Subcutaneous adipose tissue (tissue), 4 donors: ENCODE data around the gene ARHGAP12. TPM values are rescaled to one million over a fixed set of nuclear protein-coding genes. Genes with fewer than 3 reads are reported as not detected.

Experiments used
- total RNA-seq, 4 donors: library from RNA; depleted of rRNA; stranded (reverse); fragments of >200 nt; gene quantifications; one replicate each; pipeline ENCODE4 v1.1.0, GENCODE V29; 2016
- TF ChIP-seq, protein P1 (sequence below): fragments of 450-650 bp; IDR thresholded peaks from one replicate; pipeline ENCODE4 v1.5.1; 2016; ENCODE audit warnings: low read depth, mild to moderate bottlenecking, control low read depth, antibody characterized with exemption, moderate library complexity

Gene ARHGAP12
- total RNA-seq, 4 donors from 2014 or later, result 32.4 to 52.9 (median 45.1) TPM

DNA sequence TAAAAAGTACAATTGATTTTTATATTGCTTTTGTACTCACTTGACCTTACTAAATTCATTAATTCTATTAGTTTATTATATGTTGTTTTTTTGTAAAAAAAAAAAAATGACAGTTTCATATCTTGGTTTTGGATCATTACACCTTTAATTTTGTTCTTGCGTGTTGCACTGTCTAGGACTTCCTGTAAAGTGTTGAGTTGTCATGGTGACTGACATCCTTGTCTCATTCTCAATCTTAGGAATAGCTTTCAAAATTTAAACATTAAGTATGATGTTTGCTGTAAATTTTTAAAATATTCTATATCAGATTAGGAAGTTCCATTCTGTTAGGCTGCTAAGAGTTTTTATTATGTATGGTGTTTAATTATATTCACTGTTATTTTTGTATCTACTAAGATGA lies 139.1 kb downstream of the ARHGAP12 start:
- TF ChIP-seq, protein P1, sequence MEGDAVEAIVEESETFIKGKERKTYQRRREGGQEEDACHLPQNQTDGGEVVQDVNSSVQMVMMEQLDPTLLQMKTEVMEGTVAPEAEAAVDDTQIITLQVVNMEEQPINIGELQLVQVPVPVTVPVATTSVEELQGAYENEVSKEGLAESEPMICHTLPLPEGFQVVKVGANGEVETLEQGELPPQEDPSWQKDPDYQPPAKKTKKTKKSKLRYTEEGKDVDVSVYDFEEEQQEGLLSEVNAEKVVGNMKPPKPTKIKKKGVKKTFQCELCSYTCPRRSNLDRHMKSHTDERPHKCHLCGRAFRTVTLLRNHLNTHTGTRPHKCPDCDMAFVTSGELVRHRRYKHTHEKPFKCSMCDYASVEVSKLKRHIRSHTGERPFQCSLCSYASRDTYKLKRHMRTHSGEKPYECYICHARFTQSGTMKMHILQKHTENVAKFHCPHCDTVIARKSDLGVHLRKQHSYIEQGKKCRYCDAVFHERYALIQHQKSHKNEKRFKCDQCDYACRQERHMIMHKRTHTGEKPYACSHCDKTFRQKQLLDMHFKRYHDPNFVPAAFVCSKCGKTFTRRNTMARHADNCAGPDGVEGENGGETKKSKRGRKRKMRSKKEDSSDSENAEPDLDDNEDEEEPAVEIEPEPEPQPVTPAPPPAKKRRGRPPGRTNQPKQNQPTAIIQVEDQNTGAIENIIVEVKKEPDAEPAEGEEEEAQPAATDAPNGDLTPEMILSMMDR, result no peak

DNA sequence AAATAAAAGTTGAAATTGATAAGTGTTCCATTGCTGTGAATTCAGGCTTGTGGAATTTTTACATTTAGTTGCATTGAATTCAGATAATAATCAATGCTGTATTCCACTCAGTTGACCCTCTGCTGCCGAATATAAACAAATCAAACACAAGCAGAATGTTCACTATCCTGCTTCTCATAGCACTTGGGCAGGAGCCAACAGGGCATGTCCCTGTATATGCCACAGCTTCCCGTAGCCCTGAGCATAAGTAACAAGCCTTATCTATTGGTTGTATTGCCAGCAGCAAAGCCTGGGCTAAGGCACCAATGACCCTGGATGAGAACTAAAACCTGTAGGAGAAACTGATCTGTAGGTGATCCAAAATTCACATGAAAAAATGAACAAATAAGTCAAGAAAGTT lies 145.9 kb downstream of the ARHGAP12 start:
- TF ChIP-seq, protein P1, result no peak

DNA sequence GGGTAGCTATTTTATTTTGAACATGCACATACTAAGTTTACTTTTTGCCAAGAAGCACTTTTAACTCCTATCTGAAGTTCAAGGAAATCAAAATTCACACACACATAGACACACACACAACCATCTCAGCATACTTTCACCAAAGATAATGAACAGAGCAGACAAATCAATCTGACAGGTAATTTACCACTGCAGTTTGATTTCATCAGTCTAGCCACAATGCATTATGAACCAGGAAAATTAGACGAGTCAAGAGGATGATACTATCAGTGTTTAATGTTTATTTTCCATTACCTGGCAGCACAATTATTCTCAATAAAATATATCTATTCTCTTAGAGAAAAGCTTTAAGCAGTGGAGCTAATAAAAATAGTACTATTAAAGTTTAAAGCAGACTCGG lies 147.9 kb downstream of the ARHGAP12 start:
- TF ChIP-seq, protein P1, result no peak

DNA sequence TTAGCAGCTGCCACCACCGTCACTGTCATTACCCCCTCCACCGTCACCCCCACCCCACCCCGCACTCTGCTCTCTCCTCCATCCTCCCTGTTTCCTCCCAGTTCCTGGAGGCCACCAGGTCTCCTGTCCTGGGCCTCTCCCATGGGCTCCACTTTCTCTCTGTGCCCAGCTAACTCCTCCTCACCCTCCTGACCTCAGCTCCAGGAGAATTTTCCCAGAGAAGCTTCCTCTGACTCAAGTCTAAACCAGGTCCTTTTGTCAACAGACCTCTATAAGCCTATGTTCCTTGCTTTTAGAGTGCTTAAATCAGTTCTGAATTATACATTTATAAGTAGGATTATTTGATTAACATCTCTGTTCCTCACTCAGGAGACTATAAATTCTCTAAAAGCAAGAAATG lies 150.0 kb downstream of the ARHGAP12 start:
- TF ChIP-seq, protein P1, result no peak

GRCh38 chr10:31776159-31776558 lies 152.5 kb downstream of the ARHGAP12 start:
- TF ChIP-seq, protein P1, result no peak

- TF ChIP-seq, protein P1, result no peak
Observed at GRCh38 chr10:31774928-31775650, 153.5 kb downstream of the ARHGAP12 start.

GRCh38 chr10:31774299-31774900 lies 154.2 kb downstream of the ARHGAP12 start:
- TF ChIP-seq, protein P1, result no peak
